NCI-H1436 treated with DMSO at 0.1 percent for 48 hours (cell line): ENCODE measurements around the gene CDC42EP2.
"Not testable (repeated sequence)": the region's sequence is repeated elsewhere in the genome, so short reads cannot be mapped to it uniquely, and the experiment has no call there.

Experiments used
- DNase-seq: peaks from one replicate; lab custom pipeline; 2025; lab: John Stamatoyannopoulos, UW

CDC42EP2 gene

GRCh38 chr11:65320386-65321075 lies 5.9 kb downstream of the CDC42EP2 start:
- no peak for DNase-seq

GRCh38 chr11:65321076-65321475 lies 6.4 kb downstream of the CDC42EP2 start:
- DNase-seq, result no peak

- DNase-seq, result no peak
These were observed 7.3 kb downstream of the CDC42EP2 start for GRCh38 chr11:65321828-65322485.

- no peak for DNase-seq
These were observed 9.1 kb downstream of the CDC42EP2 start for GRCh38 chr11:65323813-65324212.

GRCh38 chr11:65325435-65325834 lies 10.8 kb downstream of the CDC42EP2 start:
- DNase-seq, result no peak

- DNase-seq, result no peak
These were observed 12.4 kb downstream of the CDC42EP2 start for GRCh38 chr11:65327021-65327420.

GRCh38 chr11:65329478-65329877 lies 14.8 kb downstream of the CDC42EP2 start:
- no peak for DNase-seq

- DNase-seq, result peak; percentile 11
These were observed 15.3 kb downstream of the CDC42EP2 start for GRCh38 chr11:65329944-65330403.

- DNase-seq, result no peak
These were observed 15.9 kb downstream of the CDC42EP2 start for GRCh38 chr11:65330544-65330943.

GRCh38 chr11:65332591-65332990 lies 17.9 kb downstream of the CDC42EP2 start:
- not testable (repeated sequence) for DNase-seq

- no peak for DNase-seq
These were observed 20.1 kb downstream of the CDC42EP2 start for GRCh38 chr11:65334696-65335295.

GRCh38 chr11:65338676-65339075 lies 24.0 kb downstream of the CDC42EP2 start:
- no peak for DNase-seq

- no peak for DNase-seq
These were observed 25.6 kb downstream of the CDC42EP2 start for GRCh38 chr11:65340226-65340625.

GRCh38 chr11:65341856-65342255 lies 27.2 kb downstream of the CDC42EP2 start:
- DNase-seq, result no peak

- no peak for DNase-seq
These were observed 36.8 kb downstream of the CDC42EP2 start for GRCh38 chr11:65351511-65351910.

- DNase-seq, result no peak
These were observed 38.1 kb downstream of the CDC42EP2 start for GRCh38 chr11:65352783-65353182.

- DNase-seq, result no peak
These were observed 38.7 kb downstream of the CDC42EP2 start for GRCh38 chr11:65353376-65353775.

- DNase-seq, result no peak
These were observed 39.2 kb downstream of the CDC42EP2 start for GRCh38 chr11:65353900-65354264.

GRCh38 chr11:65354265-65355012 lies 39.8 kb downstream of the CDC42EP2 start, which contains the start of gene TIGD3:
Gene TIGD3 (plus strand): TSS chr11:65354751. CDS start chr11:65355809, 1,058 bp downstream.
- DNase-seq, result peak; percentile 79

- no peak for DNase-seq
These were observed 40.5 kb downstream of the CDC42EP2 start for GRCh38 chr11:65355013-65355775.

- no peak for DNase-seq
These were observed 41.2 kb downstream of the CDC42EP2 start for GRCh38 chr11:65355776-65356393.
